Heart left ventricle (tissue), 13 donors: Measurements from ENCODE around the gene SERPINB8.
"Not testable (repeated sequence)": the region's sequence is repeated elsewhere in the genome, so short reads cannot be mapped to it uniquely, and the experiment has no call there.

Source experiments
- CTCF ChIP-seq, 12 donors: fragments of 200-600 bp; sonication (generic) in 4 of 12; IDR thresholded peaks; one replicate each; pipeline versions ENCODE4 v1.5.0 to v1.8.0; 2018 to 2022; ENCODE audit warnings: antibody characterized with exemption in 12 of 12, mild to moderate bottlenecking in 5 of 12
- POLR2A ChIP-seq, 2 donors: fragments of 450-650 bp; IDR thresholded peaks; one replicate each; pipeline ENCODE4 v1.6.1; 2017; ENCODE audit warnings: antibody characterized with exemption in 2 of 2, mild to moderate bottlenecking in 2 of 2, moderate library complexity in 2 of 2
- donor health status: ischemic (EF 13 %, LVEDD 7.1; RV severe dilation, severe dysfunction).
- donor health status: DM: no; HTN: yes; CAD: no.
- donor health status: DM: no; HTN: no; CAD: no.
- donor health status: ischemic (EF 25% LVEDD 6.9; RV normal size, moderate dysfunction).
- donor health status: ischemic (EF 25% LVEDD 5.7; RV mildly dilated, moderate dysfunction).
- donor health status: ischemic (EF 35%, LVEDD 5.7; RV mildly dilated, moderate dysfunction).
- donor health status: nonischemic (EF 11% LVEDD 7.7; RV severe dilation, severe dysfunction).
- donor health status: DM: yes; HTN: yes; CAD: no.
- donor health status: PGD.
- donor health status: ischemic (EF 29% LVEDD 5.4; RV normal size, mild dysfunction).
- donor health status: nonischemic (EF 23%, LVEDD 6.1; RV moderate dilation, normal function).

- not testable (repeated sequence) for TF ChIP-seq CTCF, POLR2A (IDR thresholded peaks at IDR 0.05)
These were observed 29.3 kb upstream of the SERPINB8 start for GRCh38 chr18:63940543-63941050.
